HepG2 (cell line): Measurements from ENCODE around the gene ZNF189. TPM values are rescaled to one million over a fixed set of nuclear protein-coding genes. Genes with fewer than 3 reads are reported as not detected.

Experiments used
- ARID2 ChIP-seq: sonication (generic); formaldehyde crosslinking; IDR thresholded peaks from 2 replicates; pipeline ENCODE4 v1.8.1; 2022; ENCODE audit warnings: mild to moderate bottlenecking, missing genetic modification reagents, borderline replicate concordance
- BRCA1 ChIP-seq: sonication (generic); formaldehyde crosslinking; IDR thresholded peaks from 2 replicates; pipeline ENCODE4 v1.4.0; 2020; ENCODE audit warnings: missing genetic modification reagents
- NCOA5 ChIP-seq: sonication (generic); formaldehyde crosslinking; IDR thresholded peaks from 2 replicates; pipeline ENCODE4 v1.4.0; 2020; ENCODE audit warnings: missing genetic modification reagents
- NPAS2 ChIP-seq: sonication (generic); formaldehyde crosslinking; IDR thresholded peaks from 2 replicates; pipeline ENCODE4 v1.8.0; 2022; ENCODE audit warnings: mild to moderate bottlenecking, missing genetic modification reagents, borderline replicate concordance
- NR2F6 ChIP-seq, 2 experiments: IDR thresholded peaks; 2 replicates each; pipeline ENCODE4 v1.6.1; 2016; ENCODE audit warnings: antibody characterized with exemption in 1 of 2, mild to moderate bottlenecking in 1 of 2
- SNAI1 ChIP-seq: sonication (generic); formaldehyde crosslinking; IDR thresholded peaks from 2 replicates; pipeline ENCODE4 v1.5.0; 2020; ENCODE audit warnings: mild to moderate bottlenecking, missing genetic modification reagents, borderline replicate concordance
- SP5 ChIP-seq: IDR thresholded peaks from 2 replicates; pipeline ENCODE4 v1.6.1; 2016; ENCODE audit warnings: low read depth, borderline replicate concordance
- ZKSCAN5 ChIP-seq: sonication (generic); formaldehyde crosslinking; IDR thresholded peaks from 2 replicates; pipeline ENCODE4 v1.5.1; 2020; ENCODE audit warnings: mild to moderate bottlenecking, missing genetic modification reagents
- ZMYM4 ChIP-seq: sonication (generic); formaldehyde crosslinking; IDR thresholded peaks from 2 replicates; pipeline ENCODE4 v1.8.1; 2023; ENCODE audit warnings: mild to moderate bottlenecking, missing genetic modification reagents
- ZNF256 ChIP-seq: sonication (generic); formaldehyde crosslinking; conservative IDR thresholded peaks from 2 replicates; pipeline ENCODE4 v1.4.0; 2020; ENCODE audit warnings: missing genetic modification reagents
- ZNF260 ChIP-seq: sonication (generic); formaldehyde crosslinking; IDR thresholded peaks from 2 replicates; pipeline ENCODE4 v1.4.0; 2020; ENCODE audit warnings: missing genetic modification reagents, low read depth, mild to moderate bottlenecking, borderline replicate concordance
- ZNF382 ChIP-seq: sonication (generic); formaldehyde crosslinking; IDR thresholded peaks from 2 replicates; pipeline ENCODE4 v1.5.0; 2020; ENCODE audit warnings: missing genetic modification reagents, mild to moderate bottlenecking, borderline replicate concordance
- ZNF557 ChIP-seq: sonication (generic); formaldehyde crosslinking; IDR thresholded peaks from 2 replicates; pipeline ENCODE4 v1.4.0; 2020; ENCODE audit warnings: missing genetic modification reagents
- polyA plus RNA-seq, 8 experiments: library from polyadenylated mRNA; depleted of rRNA in 3 of 8; stranded (reverse) in 7 of 8; unstranded in 1 of 8; fragments of >200 nt; fragmentation: Illumina TruSeq in 4 of 8; extraction: Trizol in 4 of 8; gene quantifications; 2 replicates each; pipeline versions ENCODE4 v1.2.1 to v1.2.3, GENCODE V29; 2011 to 2016; ENCODE audit warnings: low read depth in 4 of 8, missing spikeins in 1 of 8, mixed read lengths in 1 of 8; ENCODE audit not compliant: insufficient read depth in 1 of 8
- total RNA-seq, 5 experiments: library from RNA; depleted of rRNA; stranded (reverse); fragments of >200 nt; fragmentation: Illumina TruSeq; extraction: Trizol; gene quantifications; 2 replicates each; pipeline ENCODE4 v1.2.3, GENCODE V29; 2016; ENCODE audit warnings: low read depth in 1 of 5
- TF ChIP-seq, protein P1 (sequence below): sonication (generic); formaldehyde crosslinking; IDR thresholded peaks from 2 replicates; pipeline ENCODE4 v1.8.1; 2023; ENCODE audit warnings: missing genetic modification reagents, inconsistent platforms, borderline replicate concordance
- TF ChIP-seq, protein P2 (sequence below): sonication (generic); formaldehyde crosslinking; IDR thresholded peaks from 2 replicates; pipeline ENCODE4 v1.8.1; 2023; ENCODE audit warnings: missing genetic modification reagents, mild to moderate bottlenecking, borderline replicate concordance
- TF ChIP-seq, protein P3 (sequence below): sonication (generic); IDR thresholded peaks from 2 replicates; pipeline ENCODE4 v1.6.1; 2016; ENCODE audit warnings: low read depth, borderline replicate concordance
- TF ChIP-seq, protein P4 (sequence below): sonication (generic); formaldehyde crosslinking; IDR thresholded peaks from 2 replicates; pipeline ENCODE4 v1.5.1; 2020; ENCODE audit warnings: missing genetic modification reagents, mild to moderate bottlenecking, borderline replicate concordance
- TF ChIP-seq, protein P5 (sequence below): sonication (generic); formaldehyde crosslinking; IDR thresholded peaks from 2 replicates; pipeline ENCODE4 v1.4.0; 2020; ENCODE audit warnings: missing genetic modification reagents
- TF ChIP-seq, protein P6 (sequence below): sonication (generic); formaldehyde crosslinking; IDR thresholded peaks from 2 replicates; pipeline ENCODE4 v1.8.1; 2023; ENCODE audit warnings: mild to moderate bottlenecking, missing genetic modification reagents
- TF ChIP-seq, protein P7 (sequence below): sonication (generic); formaldehyde crosslinking; IDR thresholded peaks from 2 replicates; pipeline ENCODE4 v1.4.0; 2020; ENCODE audit warnings: mild to moderate bottlenecking, low read depth, missing genetic modification reagents

ZNF189 gene
- total and polyA plus RNA-seq, 2 of the 13 experiments (the other 11 are each of a cell fraction or from before 2014, with no cell fraction given), result 8.4 to 50.0 TPM

DNA sequence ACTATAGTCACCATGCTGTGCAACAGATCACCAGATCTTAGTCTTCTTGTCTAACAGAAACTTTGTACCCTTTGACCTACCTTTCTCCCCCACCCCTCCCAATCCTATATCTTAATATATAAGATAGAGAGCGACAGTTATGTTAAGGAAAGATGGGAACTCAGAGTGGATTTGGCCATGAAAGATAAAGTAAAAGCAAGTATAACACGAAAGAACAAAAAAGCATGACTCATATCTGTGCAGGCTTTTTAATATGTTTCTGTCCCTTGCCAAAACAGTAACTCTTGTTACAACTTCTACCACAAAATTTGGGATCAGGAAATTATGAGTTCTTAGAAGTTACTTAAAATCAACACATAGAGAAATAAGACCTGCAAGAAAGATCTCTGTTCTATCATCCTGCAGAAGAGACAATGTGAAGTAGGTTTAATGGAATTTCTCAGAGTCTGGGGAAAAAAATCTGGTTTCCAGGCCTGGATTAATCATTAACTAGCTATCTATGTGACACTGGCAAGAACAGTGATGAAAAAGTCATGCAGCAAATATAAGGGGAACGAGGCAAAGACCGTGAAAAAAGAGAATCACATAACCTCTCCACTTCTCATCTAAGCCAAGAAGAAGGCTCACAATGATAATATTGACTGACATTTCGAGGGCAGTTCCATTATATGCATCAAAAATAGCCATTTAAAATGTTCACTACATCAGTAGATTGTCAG is 32.5 kb upstream of the ZNF189 start (continued):
- TF ChIP-seq SP5 (CRISPR knock-in tag), result no peak
- TF ChIP-seq, protein P1, sequence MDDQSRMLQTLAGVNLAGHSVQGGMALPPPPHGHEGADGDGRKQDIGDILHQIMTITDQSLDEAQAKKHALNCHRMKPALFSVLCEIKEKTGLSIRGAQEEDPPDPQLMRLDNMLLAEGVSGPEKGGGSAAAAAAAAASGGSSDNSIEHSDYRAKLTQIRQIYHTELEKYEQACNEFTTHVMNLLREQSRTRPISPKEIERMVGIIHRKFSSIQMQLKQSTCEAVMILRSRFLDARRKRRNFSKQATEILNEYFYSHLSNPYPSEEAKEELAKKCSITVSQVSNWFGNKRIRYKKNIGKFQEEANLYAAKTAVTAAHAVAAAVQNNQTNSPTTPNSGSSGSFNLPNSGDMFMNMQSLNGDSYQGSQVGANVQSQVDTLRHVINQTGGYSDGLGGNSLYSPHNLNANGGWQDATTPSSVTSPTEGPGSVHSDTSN, result no peak
- no peak for TF ChIP-seq SNAI1 (CRISPR knock-in tag)
- TF ChIP-seq ZNF260, result no peak
- TF ChIP-seq NR2F6 (IDR thresholded peaks at IDR 0.05), result peak; percentile 35; the same call in 1 of the 2 replicates
- no peak for TF ChIP-seq NR2F6 (CRISPR knock-in tag; IDR thresholded peaks at IDR 0.05)
- TF ChIP-seq, protein P2, sequence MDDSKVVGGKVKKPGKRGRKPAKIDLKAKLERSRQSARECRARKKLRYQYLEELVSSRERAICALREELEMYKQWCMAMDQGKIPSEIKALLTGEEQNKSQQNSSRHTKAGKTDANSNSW (CRISPR knock-in tag), result no peak
- TF ChIP-seq ZNF557, result no peak
- peak; percentile 55; the same call in 1 of the 2 replicates for TF ChIP-seq BRCA1 (CRISPR knock-in tag)
- TF ChIP-seq, protein P3, sequence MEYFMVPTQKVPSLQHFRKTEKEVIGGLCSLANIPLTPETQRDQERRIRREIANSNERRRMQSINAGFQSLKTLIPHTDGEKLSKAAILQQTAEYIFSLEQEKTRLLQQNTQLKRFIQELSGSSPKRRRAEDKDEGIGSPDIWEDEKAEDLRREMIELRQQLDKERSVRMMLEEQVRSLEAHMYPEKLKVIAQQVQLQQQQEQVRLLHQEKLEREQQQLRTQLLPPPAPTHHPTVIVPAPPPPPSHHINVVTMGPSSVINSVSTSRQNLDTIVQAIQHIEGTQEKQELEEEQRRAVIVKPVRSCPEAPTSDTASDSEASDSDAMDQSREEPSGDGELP, result no peak
- no peak for TF ChIP-seq NPAS2 (CRISPR knock-in tag)
- no peak for TF ChIP-seq NCOA5
- TF ChIP-seq, protein P4, sequence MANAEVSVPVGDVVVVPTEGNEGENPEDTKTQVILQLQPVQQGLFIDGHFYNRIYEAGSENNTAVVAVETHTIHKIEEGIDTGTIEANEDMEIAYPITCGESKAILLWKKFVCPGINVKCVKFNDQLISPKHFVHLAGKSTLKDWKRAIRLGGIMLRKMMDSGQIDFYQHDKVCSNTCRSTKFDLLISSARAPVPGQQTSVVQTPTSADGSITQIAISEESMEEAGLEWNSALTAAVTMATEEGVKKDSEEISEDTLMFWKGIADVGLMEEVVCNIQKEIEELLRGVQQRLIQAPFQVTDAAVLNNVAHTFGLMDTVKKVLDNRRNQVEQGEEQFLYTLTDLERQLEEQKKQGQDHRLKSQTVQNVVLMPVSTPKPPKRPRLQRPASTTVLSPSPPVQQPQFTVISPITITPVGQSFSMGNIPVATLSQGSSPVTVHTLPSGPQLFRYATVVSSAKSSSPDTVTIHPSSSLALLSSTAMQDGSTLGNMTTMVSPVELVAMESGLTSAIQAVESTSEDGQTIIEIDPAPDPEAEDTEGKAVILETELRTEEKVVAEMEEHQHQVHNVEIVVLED, result no peak
- no peak for TF ChIP-seq ZNF256
- TF ChIP-seq, protein P5, sequence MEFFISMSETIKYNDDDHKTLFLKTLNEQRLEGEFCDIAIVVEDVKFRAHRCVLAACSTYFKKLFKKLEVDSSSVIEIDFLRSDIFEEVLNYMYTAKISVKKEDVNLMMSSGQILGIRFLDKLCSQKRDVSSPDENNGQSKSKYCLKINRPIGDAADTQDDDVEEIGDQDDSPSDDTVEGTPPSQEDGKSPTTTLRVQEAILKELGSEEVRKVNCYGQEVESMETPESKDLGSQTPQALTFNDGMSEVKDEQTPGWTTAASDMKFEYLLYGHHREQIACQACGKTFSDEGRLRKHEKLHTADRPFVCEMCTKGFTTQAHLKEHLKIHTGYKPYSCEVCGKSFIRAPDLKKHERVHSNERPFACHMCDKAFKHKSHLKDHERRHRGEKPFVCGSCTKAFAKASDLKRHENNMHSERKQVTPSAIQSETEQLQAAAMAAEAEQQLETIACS, result no peak
- TF ChIP-seq ZMYM4 (CRISPR knock-in tag), result peak; percentile 61; the same call in 1 of the 2 replicates
- TF ChIP-seq ZNF382 (CRISPR knock-in tag), result no peak
- TF ChIP-seq, protein P6, sequence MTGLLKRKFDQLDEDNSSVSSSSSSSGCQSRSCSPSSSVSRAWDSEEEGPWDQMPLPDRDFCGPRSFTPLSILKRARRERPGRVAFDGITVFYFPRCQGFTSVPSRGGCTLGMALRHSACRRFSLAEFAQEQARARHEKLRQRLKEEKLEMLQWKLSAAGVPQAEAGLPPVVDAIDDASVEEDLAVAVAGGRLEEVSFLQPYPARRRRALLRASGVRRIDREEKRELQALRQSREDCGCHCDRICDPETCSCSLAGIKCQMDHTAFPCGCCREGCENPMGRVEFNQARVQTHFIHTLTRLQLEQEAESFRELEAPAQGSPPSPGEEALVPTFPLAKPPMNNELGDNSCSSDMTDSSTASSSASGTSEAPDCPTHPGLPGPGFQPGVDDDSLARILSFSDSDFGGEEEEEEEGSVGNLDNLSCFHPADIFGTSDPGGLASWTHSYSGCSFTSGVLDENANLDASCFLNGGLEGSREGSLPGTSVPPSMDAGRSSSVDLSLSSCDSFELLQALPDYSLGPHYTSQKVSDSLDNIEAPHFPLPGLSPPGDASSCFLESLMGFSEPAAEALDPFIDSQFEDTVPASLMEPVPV (CRISPR knock-in tag), result no peak
- 0 out of 2 replicates have a peak, but pooled peaks have one; percentile 37 for TF ChIP-seq ARID2 (CRISPR knock-in tag)
- no peak for TF ChIP-seq ZKSCAN5 (CRISPR knock-in tag)
- TF ChIP-seq, protein P7, sequence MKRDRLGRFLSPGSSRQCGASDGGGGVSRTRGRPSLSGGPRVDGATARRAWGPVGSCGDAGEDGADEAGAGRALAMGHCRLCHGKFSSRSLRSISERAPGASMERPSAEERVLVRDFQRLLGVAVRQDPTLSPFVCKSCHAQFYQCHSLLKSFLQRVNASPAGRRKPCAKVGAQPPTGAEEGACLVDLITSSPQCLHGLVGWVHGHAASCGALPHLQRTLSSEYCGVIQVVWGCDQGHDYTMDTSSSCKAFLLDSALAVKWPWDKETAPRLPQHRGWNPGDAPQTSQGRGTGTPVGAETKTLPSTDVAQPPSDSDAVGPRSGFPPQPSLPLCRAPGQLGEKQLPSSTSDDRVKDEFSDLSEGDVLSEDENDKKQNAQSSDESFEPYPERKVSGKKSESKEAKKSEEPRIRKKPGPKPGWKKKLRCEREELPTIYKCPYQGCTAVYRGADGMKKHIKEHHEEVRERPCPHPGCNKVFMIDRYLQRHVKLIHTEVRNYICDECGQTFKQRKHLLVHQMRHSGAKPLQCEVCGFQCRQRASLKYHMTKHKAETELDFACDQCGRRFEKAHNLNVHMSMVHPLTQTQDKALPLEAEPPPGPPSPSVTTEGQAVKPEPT (CRISPR knock-in tag), result no peak
